GM21619 (cell line): Measurements from ENCODE around the gene ANKMY1.

Experiments
- ATAC-seq: cut with Tn5 transposase; IDR thresholded peaks from one replicate; pipeline ENCODE4 v1.9.1; 2021; ENCODE audit not compliant: unreplicated experiment

ANKMY1 gene

DNA sequence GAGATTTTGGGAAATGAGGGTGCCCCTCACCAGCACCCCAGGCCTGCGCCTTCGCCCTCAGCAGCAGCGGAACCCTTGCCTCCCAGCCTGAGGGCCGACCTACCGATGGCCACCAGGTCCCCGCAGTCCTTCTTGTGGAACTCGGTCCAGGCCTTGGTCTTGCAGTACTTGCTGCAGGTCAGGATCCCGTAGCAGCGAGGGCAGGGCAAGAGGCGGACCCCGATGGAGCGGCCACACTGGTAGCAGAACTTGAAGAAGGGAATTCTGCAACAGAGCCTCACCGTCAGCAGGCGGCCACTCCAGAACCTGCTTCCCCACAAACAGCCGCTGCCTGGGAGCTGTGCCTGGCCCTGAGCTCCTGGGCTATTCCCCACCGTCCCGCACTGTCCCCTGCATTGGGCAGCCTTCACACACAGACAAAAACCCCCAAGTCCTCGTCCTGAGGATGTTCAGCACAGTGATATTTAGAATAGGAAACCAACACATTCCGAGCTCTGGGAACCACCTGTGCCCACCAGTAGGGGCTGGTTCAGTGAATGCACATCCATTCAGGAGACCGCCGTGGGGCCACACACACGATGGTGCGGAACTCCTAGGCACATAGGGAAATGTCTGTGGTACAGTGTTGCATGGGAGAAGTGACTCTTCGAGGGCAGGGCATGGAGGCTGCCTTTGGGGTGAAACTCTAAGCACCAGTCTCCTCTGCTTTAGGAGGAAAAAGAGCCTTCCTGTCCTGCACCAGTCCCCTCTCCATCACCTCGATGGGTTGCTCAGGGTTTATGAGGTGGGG is 76.8 kb downstream of the ANKMY1 start:
- ATAC-seq, result no peak

DNA sequence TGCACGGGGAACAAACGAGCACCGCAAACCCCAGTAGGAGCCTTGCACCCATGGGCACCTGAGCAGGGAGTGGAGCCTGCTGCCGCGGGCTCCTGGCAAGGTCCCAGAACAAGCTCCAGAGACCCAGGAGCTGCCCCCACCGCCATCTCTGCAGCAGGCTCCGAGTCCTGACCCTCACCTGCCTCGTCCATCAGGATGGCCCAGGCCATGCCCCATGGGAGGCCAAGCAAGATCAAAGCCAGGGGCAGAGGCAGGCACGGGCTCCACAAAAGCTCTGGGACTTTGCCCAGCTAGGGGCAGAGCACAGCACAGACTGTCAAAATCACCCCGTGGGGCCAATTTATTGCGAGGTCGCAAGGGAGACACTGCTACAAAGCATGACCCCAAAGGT is 78.7 kb downstream of the ANKMY1 start:
- ATAC-seq, result no peak

DNA sequence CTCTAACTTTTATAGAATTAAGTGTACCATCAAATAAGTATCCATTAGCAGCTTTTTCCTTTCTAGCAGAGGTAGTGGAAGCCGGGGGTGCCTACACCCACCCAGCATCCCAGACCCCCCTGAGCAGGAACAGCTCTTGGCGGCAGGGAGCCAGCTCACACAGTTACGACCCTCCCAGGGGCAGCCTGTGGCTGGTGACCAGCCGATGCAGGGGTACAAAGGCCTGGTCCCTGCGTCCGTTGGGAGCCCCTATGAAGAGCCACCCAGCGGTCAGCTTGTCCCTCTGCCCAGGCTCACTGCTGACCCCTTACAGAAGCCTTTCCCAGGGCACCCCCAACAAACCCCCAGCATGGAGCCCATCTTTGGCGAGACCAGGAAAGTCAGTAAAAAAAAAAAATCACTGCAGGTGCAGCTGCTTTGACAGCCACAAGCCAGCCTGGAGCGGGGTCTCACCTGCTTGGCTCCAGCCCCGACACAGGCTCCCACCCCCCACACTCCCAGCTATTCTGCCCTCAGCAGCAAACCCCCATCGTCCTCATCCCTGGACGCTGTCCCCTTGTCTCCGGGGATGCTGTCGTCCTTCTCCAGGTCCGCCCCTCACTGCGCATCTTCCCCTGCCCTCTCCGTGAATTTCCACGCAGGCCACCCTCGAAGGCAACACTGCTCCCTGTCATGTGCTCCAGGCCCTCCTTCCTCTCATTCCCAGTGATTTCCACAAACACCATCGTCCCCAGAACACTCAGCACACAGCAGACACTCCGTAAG is 79.3 kb downstream of the ANKMY1 start:
- ATAC-seq, result no peak

DNA sequence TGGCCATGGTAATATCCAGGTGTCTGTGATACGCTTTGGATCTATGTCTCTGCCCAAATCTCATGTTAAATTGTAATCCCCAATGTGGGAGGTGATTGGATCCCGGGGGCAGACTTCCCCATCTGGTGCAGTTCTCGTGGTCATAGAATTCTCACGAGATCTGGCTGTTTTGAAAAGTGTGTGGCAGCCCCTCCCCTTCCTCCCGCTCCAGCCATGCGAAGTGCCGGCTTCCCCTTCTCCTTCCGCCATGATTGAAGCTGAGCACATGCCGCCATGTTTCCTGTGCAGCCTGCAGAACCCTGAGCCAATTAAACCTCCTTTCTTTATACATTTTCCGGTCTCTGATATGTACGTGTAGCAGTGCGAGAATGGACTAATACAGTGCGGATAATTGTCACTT is 79.9 kb downstream of the ANKMY1 start:
- no peak for ATAC-seq

DNA sequence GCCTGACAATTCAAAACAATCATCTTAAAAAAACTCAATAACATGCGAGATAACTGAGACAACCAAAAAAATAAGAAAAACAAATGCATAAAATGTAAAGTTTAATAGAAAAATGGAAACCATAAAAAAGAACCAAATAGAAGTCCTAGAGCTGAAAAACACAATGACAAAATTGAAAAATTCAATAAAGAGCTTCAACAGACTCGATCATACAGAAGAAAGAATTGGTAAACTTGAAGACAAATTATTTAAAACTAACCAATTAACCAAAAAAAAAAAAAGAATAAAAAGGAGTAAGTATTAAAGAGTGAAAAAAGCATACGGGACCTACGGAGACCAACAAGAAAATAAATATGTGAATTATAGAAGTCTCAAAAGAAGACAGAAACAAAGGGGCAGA is 84.6 kb downstream of the ANKMY1 start:
- no peak for ATAC-seq

DNA sequence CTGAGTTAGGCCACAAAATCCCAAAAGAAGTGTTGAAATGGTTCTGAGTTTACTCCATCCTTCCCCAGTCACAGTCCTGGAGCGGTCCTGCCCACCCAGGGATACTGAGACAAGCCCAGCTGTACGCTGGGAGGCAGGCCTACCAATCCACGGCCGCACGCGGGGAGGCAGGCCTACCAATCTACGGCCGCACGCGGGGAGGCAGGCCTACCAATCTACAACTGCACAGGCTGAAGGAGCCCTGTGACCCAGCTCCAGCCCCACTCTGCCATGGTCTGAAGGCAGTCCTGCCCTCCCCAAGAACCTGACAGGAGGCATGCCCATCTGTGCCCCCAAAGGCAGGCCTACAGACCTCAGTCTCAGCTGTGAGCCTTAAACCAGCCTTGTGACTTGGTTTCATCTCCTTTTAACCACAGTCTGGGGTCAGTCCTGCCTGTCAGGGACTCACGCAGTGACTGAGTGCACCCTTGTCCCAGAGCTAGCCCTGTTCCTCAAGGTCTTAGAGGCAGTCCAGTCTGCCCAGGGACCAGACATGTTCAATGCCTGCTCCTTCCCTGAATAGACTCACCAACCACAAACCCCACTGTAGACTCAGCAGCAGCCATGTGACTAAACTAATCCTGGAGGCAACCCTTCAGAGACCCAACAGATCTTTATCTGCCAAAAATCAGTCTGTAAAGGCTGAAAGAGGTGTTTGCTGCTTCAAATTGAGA is 85.6 kb downstream of the ANKMY1 start:
- no peak for ATAC-seq

DNA sequence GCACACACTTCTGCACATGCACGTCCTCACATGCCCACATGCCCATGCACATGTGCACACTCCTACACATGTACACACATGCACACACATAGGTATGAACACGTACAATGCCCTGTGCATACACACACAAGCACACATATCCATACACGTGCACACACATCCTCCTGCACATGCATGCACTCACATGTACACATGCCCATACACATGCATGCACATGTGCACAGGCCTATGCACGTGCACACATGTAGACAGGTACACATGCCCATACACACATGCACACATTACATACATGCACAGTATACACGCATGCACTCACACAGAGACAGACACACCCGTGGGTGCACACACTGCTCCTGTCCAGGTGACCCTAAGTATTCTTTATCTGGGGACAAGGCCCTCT is 88.0 kb downstream of the ANKMY1 start:
- no peak for ATAC-seq

DNA sequence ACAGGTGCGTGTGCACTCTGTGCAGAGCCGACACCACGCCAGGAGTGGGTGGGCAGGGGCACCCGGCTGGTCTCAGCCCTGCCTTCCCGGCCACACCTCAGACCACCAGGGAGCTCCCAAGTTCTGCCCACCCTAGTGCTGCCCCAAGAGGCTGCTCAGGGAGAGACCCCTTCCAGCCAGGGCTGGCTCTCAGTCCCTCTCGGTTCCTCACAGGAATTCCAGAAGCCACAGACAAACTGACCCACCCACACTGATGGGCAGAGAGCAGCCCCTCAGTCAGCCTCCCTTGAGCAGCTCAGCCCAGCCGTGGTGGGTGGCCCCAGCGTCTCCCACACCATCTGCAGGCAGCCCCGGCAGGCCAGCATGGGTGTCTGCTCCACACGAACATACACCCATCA is 88.5 kb downstream of the ANKMY1 start:
- no peak for ATAC-seq

DNA sequence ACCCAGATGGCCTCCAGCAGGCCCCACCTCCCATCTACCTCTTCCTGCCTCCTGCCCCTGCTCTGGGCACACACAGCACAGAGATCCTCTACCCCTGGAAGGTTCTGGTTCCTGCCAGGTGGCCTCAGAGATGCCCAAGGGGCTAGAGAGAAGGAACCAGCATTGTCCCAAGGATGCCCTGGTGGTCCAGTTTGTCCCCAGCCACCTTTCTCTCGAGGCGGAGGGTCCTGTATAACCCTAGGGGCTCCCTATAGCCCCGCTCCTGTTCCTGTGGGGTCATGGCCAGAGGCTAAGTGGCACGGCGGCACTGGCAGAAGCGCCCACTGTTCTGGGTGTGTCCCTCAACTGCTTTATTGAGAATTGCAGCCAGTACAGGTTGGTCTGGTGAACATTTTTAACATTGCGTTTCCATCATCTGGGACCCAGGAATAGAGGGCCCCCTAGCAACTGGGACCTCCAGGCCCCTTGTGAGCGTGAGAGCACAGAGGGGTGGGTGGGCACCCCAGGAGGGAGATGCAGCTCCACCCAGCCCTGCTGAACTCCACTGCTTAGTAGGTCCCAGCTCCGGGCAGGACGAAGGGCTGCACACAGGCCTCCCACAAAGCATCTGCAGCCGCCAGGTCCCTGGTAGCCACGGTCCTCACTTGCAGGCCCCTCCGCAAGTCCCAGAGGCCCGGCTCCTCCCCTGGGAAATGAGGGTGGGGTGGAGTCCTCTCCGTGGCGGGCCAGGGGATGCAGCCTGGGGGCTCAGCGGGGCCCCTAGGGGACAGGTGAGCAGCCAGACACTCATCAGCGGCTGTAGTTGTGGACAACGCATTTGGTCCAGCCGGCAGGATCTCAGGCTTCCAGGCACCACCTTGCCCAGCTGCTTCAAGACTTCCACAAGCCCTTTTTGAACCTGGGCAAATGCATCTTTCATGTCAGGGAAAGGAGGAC is 89.2 kb downstream of the ANKMY1 start:
- no peak for ATAC-seq

DNA sequence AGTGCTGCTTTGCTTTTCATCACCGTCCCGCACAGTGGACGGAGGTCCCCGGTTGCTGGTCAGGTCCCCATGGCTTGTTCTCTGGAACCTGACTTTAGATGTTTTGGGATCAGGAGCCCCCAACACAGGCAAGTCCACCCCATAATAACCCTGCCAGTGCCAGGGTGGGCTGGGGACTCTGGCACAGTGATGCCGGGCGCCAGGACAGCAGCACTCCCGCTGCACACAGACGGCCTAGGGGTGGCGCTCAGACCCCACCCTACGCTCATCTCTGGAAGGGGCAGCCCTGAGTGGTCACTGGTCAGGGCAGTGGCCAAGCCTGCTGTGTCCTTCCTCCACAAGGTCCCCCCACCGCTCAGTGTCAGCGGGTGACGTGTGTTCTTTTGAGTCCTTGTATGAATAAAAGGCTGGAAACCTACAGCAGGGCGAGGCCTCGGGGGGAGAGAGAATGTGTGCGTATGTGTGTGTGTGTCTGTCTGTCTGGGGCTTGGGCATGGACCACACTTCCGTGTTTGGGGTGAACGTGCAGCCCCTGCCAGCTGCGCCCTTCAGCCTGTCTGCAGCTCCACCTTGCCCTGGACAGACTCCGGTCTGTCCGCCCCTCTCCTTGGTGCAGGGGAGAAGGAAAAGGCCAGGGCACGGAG is 90.0 kb downstream of the ANKMY1 start:
- no peak for ATAC-seq

DNA sequence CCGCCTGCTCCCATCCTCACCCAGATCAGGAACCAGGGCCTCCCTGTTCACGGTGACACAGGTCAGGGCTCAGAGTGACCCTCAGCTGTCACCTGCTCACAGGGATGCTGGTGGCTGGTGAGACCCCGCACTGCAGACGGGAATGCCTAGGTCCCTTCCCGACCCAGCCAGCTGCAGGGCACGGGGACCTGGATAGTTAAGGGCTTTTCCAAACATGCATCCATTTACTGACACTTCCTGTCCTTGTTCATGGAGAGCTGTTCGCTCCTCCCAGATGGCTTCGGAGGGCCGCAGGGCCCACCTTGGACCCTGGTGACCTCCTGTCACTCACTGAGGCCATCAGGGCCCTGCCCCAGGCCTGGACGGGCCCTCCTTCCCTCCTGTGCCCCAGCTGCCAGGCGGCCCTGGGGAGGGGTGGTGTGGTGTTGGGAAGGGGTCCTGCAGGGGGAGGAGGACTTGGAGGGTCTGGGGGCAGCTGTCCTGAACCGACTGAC is 90.6 kb downstream of the ANKMY1 start:
- ATAC-seq, result no peak

DNA sequence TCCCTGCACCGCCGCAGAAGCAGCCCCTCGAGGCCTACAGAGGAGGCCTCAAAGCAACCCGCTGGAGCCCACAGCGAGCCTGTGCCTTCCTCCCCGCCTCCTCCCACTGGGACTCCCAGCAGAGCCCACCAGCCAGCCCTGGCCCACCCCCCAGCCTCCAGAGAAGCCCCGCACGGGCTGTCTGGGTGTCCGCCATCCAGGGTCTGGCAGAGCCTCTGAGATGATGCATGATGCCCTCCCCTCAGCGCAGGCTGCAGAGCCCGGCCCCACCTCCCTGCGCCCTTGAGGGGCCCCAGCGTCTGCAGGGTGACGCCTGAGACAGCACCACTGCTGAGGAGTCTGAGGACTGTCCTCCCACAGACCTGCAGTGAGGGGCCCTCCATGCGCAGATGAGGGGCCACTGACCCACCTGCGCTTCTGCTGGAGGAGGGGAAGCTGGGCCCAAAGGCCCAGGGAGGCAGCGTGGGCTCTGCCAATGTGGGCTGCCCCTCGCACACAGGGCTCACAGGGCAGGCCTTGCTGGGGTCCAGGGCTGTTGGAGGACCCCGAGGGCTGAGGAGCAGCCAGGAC is 91.1 kb downstream of the ANKMY1 start:
- ATAC-seq, result no peak

DNA sequence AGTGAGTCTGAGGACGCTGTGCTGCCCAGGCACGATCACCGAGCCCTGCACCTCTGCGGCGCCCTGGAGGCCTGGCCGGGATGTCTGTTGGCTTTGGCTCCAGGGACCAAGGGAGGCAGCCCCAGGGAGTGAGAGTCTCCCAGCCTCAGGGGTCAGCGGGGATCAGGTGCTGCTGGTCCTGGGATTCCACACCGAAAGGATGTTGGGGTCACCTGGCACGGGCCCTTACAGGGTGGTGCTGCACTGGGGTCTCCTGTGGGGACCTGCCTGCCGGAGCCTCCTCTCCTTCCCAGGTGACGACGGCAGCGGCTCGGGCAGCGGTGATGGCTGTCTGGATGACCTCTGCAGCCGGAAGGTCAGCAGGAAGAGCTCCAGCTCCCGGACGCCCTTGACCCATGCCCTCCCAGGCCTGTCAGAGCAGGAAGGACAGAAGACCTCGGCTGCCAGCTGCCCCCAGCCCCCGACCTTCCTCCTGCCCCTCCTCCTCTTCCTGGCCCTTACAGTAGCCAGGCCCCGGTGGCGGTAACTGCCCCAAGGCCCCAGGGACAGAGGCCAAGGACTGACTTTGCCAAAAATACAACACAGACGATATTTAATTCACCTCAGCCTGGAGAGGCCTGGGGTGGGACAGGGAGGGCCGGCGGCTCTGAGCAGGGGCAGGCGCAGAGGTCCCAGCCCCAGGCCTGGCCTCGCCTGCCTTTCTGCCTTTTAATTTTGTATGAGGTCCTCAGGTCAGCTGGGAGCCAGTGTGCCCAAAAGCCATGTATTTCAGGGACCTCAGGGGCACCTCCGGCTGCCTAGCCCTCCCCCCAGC is 91.8 kb downstream of the ANKMY1 start:
- no peak for ATAC-seq

DNA sequence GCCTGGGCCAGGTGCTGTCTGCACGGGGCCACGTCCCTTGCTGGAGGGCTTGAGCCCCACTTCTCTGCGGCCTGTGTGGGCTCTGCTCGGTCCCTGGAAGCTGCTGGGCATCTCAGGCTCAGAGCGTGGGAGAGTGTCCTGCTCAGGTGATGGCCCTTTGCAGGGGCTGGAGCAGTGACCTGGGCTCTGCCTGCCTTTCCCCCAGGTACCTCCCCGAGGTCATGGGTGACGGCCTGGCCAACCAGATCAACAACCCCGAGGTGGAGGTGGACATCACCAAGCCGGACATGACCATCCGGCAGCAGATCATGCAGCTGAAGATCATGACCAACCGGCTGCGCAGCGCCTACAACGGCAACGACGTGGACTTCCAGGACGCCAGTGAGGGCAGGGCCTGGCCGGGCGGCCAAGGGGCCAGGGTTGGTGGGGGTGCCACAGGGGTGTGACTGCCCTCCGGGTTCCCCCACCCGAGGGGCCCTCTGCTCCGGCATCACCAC is 92.5 kb downstream of the ANKMY1 start:
- no peak for ATAC-seq

DNA sequence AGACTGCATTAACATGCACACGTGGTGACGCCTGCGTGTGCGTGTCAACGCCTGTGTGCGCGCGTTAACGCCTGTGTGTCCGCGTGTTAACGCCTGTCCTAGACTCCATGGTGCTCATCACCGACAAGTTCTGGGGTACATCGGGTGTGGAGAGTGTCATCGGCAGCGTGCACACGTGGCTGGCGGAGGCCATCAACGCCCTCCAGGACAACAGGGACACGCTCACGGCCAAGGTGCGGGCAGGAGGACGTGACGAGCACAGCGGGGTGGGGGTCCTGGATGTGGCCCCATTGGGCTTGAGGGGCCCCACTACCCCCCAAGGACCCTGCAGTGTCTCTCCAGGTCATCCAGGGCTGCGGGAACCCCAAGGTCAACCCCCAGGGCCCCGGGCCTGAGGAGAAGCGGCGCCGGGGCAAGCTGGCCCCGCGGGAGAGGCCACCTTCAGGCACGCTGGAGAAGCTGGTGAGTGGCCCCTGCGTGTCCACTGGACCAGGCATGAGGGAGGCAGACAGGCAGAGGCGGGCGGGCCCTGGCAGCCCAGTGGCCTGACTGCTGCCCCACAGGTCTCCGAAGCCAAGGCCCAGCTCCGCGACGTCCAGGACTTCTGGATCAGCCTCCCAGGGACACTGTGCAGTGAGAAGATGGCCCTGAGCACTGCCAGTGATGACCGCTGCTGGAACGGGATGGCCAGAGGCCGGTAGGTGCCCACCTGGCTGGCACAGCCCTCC is 93.1 kb downstream of the ANKMY1 start:
- no peak for ATAC-seq

DNA sequence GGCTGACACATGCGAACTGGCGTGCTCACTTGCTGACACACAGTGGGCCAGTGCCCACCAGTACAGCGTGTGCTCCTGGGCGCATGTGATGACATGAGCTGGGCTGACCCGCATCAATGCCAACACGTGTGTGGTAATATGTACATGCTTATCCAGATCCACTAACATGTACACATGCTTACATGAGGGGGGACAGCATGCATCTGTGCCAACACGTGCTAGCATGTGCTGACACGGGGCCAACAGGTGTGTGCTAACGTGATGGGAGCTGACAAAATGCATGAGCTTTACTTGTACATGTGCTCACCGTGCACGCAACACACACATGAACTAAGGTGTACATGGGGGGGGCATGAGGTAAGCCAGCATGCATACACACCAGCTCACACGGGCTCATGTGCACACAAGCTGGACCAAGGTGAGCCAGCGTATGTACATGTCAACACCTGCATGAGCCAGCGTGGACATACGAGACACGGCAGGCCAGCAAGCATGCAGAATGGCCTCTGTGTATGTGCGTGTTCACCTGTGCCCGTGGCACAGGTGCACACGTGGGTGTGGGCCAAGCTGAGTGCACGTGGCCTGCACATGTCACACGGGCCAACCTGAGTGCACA is 93.8 kb downstream of the ANKMY1 start:
- no peak for ATAC-seq

DNA sequence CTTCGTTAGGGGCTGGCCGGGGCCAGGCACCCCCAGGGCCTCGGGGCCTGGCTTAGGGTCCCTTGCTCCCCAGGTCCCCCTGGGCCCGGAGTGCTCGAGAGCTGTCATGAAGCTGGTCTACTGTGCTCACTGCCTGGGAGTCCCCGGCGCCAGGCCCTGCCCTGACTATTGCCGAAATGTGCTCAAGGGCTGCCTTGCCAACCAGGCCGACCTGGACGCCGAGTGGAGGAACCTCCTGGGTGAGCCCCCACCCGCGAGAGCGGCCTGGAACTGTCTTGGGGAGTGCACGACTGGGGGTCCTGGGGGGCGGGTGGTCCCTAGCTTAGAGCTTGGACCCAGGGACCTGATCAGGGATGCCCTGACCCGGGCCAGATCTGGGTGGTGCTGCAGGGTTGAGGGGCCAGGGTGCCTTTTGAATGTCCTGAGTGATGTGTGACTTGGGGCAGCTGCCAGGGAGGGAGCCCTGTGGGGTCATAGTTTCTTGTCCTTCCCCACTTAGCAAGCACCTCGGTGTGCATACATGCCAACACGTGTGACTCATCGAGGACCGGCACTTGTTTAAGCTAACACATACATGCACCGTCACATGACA is 94.4 kb downstream of the ANKMY1 start:
- no peak for ATAC-seq
